Erythroblast (primary cell): Measurements from ENCODE around the gene RAB38.

Source experiments
- GATA1 ChIP-seq: IDR thresholded peaks from 2 replicates; pipeline ENCODE4 v1.6.1; 2011; ENCODE audit warnings: low read depth, mild to moderate bottlenecking, control low read depth, low read length, moderate library complexity
- POLR2A ChIP-seq: IDR thresholded peaks from 2 replicates; pipeline ENCODE4 v1.6.1; 2011; ENCODE audit warnings: mild to moderate bottlenecking, low read length

DNA sequence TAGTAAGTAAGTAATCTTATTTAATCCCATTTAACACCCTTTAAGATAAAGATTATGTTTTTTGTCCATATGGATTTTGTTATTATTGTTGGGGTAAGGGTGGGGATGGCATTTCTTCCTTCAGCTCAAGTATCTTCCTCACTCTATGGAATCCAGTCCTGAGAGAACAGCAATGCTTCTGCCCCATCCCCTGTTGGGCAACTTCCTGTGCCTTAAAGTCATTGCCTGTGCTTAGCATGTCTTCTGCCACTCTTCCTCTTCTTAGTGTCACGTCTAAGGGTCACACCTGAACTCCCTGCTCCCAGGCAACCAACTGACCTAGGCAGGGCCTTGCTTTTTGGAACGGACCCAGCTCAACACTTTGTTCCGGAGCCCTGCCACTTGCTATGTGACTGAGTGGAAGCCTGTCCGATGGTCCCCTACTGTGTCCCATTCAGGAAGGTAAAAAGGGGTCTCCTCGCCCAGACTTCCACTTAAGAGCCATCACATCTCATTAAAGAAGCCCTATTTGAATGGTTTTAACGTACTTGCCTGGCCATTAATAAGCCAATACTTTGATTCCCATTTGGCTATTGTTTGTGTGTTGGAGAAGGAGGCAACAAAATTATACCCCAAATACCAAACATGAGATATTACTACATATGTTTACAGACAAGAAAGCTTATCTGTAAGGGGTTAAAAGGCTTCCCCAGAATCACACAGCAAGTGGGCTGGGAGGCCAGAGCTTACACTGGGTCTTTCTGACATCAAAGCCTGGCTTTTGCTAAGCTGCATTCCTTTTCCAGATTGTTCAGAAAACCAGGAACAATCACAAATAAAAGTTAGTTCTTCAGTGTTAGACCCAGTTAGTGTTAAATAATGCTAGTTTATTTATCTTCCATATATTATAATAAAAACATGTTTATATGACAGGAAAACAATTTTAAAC, 59.2 kb downstream of the RAB38 start:
- TF ChIP-seq POLR2A (no peak), GATA1 (no peak)
